DND-41 (cell line): ENCODE data around the gene LMNTD1.

Experiments used
- ATAC-seq: fragments of 200-7000 bp; cut with Tn5 transposase; 3 replicates; pipeline ENCODE4 v1.9.1; 2021; ENCODE audit warnings: low read depth; ENCODE audit not compliant: insufficient read depth
- DNase-seq: peaks from one replicate; pipeline ENCODE4 v3.0.0-alpha.2; 2020
- H2AFZ ChIP-seq: 2 replicates; pipeline ENCODE4 v1.6.0; 2012; ENCODE audit warnings: low read depth, low read length
- H3K27ac ChIP-seq: 2 replicates; pipeline ENCODE4 v1.5.1; 2012; ENCODE audit warnings: low read length, inconsistent platforms
- H3K27me3 ChIP-seq: fragments of 200-600 bp; sonication (generic); 2 replicates; pipeline ENCODE4 v1.6.0; 2012; ENCODE audit warnings: low read length, mild to moderate bottlenecking, inconsistent platforms; ENCODE audit not compliant: insufficient read depth, poor library complexity
- H3K36me3 ChIP-seq: 2 replicates; pipeline ENCODE4 v1.5.1; 2012; ENCODE audit warnings: low read length, inconsistent platforms; ENCODE audit not compliant: insufficient read depth
- H3K4me1 ChIP-seq: 2 replicates; pipeline ENCODE4 v1.5.1; 2012; ENCODE audit warnings: mild to moderate bottlenecking, low read length; ENCODE audit not compliant: insufficient read depth
- H3K4me2 ChIP-seq: 2 replicates; pipeline ENCODE4 v1.6.0; 2012; ENCODE audit warnings: mild to moderate bottlenecking, moderate library complexity, low read length, inconsistent platforms; ENCODE audit not compliant: insufficient read depth
- H3K4me3 ChIP-seq, 2 experiments: fragments of 200-600 bp in 1 of 2; shearing (Covaris generic) in 1 of 2; 2 replicates each; pipeline ENCODE4 v1.5.1; 2012 to 2016; ENCODE audit warnings: inconsistent platforms in 2 of 2, low read length in 2 of 2, mild to moderate bottlenecking in 2 of 2, low read depth in 1 of 2, moderate library complexity in 1 of 2
- H3K79me2 ChIP-seq: 2 replicates; pipeline ENCODE4 v1.6.0; 2012; ENCODE audit warnings: low read length, inconsistent platforms; ENCODE audit not compliant: insufficient read depth
- H3K9ac ChIP-seq: 2 replicates; pipeline ENCODE4 v1.6.0; 2012; ENCODE audit warnings: low read depth, mild to moderate bottlenecking, inconsistent platforms, low read length, moderate library complexity
- H3K9me3 ChIP-seq: 2 replicates; pipeline ENCODE4 v1.5.1; 2012; ENCODE audit warnings: low read length, moderate library complexity, mild to moderate bottlenecking, inconsistent platforms; ENCODE audit not compliant: insufficient read depth, severe bottlenecking
- H4K20me1 ChIP-seq: 2 replicates; pipeline ENCODE4 v1.6.0; 2012; ENCODE audit warnings: low read length; ENCODE audit not compliant: insufficient read depth
- EZH2 ChIP-seq: IDR thresholded peaks from 3 replicates; pipeline ENCODE4 v1.6.1; 2012; ENCODE audit warnings: borderline replicate concordance, low read depth, mild to moderate bottlenecking, moderate library complexity, low read length, inconsistent platforms; ENCODE audit not compliant: severe bottlenecking
- TF ChIP-seq, protein P1 (sequence below): IDR thresholded peaks from 2 replicates; pipeline ENCODE4 v1.5.1; 2012; ENCODE audit warnings: borderline replicate concordance, low read length, moderate library complexity, mild to moderate bottlenecking; ENCODE audit not compliant: poor library complexity, severe bottlenecking; ENCODE audit errors: extremely low read depth

LMNTD1 gene

DNA sequence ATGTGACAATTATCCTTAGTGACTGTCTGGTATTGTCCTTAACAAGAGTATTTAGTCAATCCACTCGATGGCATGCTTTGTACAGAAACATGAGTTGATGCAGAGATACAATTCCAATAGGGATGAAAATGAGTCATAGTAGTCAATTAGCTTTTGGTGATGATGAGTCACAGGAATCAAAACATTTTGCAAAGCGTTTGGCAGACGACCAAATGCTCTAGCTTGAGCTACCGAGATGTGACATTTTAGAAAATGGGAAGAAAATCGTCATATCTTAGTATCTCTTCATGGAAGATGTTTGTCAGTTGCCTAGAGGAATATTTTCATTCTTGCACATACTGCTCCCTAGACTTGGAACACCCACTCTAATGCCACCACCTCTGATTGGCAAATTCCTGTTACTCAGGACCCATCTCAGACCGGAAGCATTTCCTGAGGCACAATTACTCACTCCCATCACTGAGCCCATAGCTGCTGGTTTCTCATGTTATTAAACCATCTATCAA, 95.0 kb downstream of the LMNTD1 start:
- ATAC-seq (no peak), DNase-seq (no peak)
- Histone ChIP-seq H3K9ac (no peak overlapping the region), H3K27me3 (no peaks in the 10 kb centered on the region), H3K4me1 (no peaks in the 10 kb centered on the region), H3K36me3 (no peaks in the 10 kb centered on the region), H3K79me2 (no peaks in the 10 kb centered on the region), H2AFZ (no peak overlapping the region), H3K27ac (no peak overlapping the region), H3K4me2 (no peak overlapping the region), H4K20me1 (no peaks in the 10 kb centered on the region; the same call in 1 of the 2 replicates), H3K4me3 (no peak overlapping the region), H3K9me3 (no peaks in the 10 kb centered on the region)
- TF ChIP-seq, protein P1, sequence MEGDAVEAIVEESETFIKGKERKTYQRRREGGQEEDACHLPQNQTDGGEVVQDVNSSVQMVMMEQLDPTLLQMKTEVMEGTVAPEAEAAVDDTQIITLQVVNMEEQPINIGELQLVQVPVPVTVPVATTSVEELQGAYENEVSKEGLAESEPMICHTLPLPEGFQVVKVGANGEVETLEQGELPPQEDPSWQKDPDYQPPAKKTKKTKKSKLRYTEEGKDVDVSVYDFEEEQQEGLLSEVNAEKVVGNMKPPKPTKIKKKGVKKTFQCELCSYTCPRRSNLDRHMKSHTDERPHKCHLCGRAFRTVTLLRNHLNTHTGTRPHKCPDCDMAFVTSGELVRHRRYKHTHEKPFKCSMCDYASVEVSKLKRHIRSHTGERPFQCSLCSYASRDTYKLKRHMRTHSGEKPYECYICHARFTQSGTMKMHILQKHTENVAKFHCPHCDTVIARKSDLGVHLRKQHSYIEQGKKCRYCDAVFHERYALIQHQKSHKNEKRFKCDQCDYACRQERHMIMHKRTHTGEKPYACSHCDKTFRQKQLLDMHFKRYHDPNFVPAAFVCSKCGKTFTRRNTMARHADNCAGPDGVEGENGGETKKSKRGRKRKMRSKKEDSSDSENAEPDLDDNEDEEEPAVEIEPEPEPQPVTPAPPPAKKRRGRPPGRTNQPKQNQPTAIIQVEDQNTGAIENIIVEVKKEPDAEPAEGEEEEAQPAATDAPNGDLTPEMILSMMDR = no peak
- no peak for TF ChIP-seq EZH2

DNA sequence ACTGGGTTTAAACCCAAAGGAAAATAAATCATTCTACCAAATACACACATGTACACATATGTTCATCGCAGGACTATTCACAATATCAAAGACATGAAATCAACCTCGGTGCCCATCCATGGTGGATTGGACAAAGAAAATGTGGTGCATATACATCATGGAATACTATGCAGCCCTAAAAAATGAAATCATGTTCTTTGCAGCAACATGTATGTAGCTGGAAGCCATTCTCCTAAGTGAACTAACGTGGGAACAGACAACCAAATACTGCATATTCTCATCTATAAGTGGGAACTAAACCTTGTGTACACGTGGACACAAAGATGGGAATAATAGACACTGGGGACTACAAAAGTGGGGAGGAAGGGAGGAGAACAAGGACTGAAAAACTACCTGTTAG, 96.6 kb downstream of the LMNTD1 start:
- Histone ChIP-seq H3K4me1 (no peaks in the 10 kb centered on the region), H3K4me2 (no peak overlapping the region), H3K27ac (no peak overlapping the region), H3K79me2 (no peaks in the 10 kb centered on the region), H3K36me3 (no peaks in the 10 kb centered on the region), H3K9me3 (no peaks in the 10 kb centered on the region), H3K4me3 (no peak overlapping the region), H3K27me3 (no peaks in the 10 kb centered on the region), H3K9ac (no peak overlapping the region), H2AFZ (no peak overlapping the region), H4K20me1 (no peaks in the 10 kb centered on the region; the same call in 1 of the 2 replicates)
- TF ChIP-seq, protein P1 = no peak
- TF ChIP-seq EZH2 = no peak
- no peak for DNase-seq
- ATAC-seq = no peak

DNA sequence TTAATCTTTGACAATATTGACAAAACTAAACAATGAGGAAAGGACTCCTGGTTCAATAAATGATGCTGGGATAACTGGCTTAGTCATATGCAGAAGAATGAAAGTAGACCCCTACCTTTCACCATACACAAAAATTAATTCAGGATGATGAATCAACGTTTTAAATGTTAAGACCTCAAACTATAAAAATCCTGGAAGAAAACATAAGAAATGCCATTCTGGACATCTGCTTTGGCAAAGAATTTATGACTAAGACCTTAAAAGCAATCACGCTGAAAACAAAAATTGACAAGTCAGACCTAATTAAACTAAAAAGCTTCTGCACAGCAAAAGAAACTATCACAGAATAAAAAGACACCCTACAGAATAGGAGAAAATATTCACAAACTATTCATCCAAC, 97.4 kb downstream of the LMNTD1 start:
- TF ChIP-seq, protein P1 = no peak
- no peak for TF ChIP-seq EZH2
- H3K4me1 ChIP-seq = no peaks in the 10 kb centered on the region
- no peak for ATAC-seq

DNA sequence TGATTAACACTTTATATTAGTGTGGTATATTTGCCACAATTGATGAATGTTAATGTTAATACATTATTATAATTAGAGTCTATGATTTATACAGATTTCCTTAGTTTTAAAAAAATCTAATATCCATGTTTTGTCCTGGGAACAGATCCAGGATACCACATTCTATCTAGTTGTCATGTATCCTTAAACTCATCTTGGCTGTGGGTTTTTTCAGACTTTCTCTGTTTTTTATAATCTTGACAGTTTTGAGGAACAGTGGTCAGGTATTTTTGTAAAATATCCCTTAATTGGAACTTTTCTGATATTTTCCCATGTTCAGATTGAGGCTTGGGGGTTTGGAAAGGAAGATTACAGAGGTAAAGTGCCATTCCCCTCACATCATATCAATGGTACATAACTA, 104.1 kb downstream of the LMNTD1 start:
- DNase-seq (no peak), ATAC-seq (no peak)
- Histone ChIP-seq H3K4me1 (no peaks in the 10 kb centered on the region), H3K9me3 (no peaks in the 10 kb centered on the region), H3K36me3 (no peaks in the 10 kb centered on the region), H2AFZ (no peak overlapping the region), H3K4me3 (no peak overlapping the region), H3K4me2 (no peak overlapping the region), H3K27me3 (no peaks in the 10 kb centered on the region), H3K27ac (no peak overlapping the region), H4K20me1 (no peaks in the 10 kb centered on the region), H3K9ac (no peak overlapping the region), H3K79me2 (no peaks in the 10 kb centered on the region)
- TF ChIP-seq, protein P1 = no peak
- no peak for TF ChIP-seq EZH2

More for the DNA sequence above, 97.4 kb downstream of the LMNTD1 start:
- no peak overlapping the region for H3K4me2 ChIP-seq
- no peak overlapping the region for H3K4me3 ChIP-seq
- H2AFZ ChIP-seq = no peak overlapping the region
- no peak for DNase-seq
- no peak overlapping the region for H3K9ac ChIP-seq
- no peaks in the 10 kb centered on the region for H3K9me3 ChIP-seq
- H3K79me2 ChIP-seq = no peaks in the 10 kb centered on the region
- no peak overlapping the region for H3K27ac ChIP-seq
- no peaks in the 10 kb centered on the region for H3K36me3 ChIP-seq
- no peaks in the 10 kb centered on the region for H3K27me3 ChIP-seq
- H4K20me1 ChIP-seq = no peaks in the 10 kb centered on the region; the same call in 1 of the 2 replicates
